ENCODE data around the gene ST3GAL5.

ST3GAL5 gene

DNA sequence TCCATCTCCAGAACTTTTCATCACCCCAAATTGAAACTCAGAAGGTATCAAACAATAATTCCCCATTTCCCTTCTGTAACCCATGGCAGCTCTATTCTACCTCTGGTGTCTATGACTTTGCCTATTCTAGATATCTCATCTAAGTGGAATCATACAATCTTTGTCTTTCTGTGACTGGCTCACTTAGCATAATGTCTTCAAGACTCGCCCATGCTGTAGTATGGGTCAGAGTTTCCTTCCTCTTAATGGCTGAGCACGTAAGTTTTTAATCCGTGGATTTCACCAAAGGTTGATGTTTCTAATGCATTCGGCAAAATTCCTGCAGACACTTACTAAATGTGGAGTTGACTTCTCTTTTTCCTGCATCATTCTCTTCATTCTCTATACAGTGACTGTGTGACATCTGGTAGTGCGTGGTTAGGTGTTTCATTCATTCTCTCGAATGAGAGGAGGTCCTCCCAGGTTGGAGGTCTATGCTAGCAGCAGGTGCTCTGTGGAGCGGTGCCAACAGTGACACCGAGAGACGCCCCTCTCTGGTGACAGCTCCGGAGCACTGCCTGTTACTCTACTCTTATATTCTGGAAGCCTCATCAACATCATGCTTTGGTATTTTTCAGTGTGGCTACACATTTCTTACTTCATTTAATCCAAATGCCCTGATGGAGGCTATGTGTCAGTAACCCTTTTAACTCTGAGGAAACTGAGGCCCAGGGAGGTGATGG, 84.9 kb downstream of the ST3GAL5 start:
- DNase-seq = no peak

DNA sequence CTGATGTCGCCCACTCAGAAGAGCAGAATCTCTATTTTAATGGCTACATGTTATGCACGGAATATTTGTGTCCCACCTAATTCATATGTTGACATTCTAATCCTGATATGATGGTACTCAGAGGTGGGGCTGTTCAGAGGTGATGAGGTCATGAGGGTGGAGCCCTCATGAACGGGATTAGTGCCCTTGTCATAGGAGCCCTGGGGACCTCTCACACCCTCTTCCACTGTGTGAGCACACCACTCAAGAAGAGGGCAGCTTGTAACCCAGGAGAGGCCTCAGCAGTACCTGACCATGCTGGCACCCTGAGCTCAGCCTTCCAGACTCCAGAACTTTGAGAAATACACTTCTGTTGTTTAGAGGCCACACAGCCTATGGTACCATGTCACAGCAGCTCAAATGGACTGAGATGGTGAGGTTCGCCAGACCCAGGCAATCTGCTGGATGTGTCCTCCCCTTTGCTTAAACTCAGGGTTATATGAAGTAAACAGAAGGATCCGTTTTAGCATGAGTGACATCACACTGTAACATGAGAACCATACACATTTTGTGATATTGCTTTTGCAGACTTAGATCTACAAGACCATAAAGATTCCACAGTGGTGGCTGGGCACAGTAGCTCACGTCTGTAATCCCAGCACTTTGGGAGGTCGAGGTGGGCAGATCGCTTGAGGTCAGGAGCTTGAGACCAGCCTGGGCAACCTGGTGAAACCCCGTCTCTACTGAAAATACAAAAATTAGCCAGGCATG, 86.3 kb downstream of the ST3GAL5 start:
- no peak for DNase-seq

DNA sequence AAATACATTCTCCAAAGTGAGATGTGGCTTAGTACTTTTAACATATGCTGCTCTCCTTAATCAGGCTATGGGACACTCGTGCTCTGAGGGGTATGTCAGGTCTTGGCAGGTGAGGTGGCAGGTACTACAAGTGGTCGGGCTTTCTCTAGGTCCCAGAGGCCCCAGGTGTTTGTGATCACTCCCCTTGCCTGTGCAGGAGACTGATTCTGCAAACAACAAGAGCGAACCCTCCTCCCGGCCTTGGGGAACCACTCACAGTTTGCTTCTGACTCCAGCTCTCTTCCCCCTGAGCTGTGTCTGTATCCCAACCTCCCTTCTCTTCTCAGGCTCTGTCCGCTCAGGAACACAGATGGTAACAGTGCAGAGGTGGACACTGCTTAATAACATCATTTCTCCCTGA, 86.9 kb downstream of the ST3GAL5 start:
- no peak for DNase-seq

DNA sequence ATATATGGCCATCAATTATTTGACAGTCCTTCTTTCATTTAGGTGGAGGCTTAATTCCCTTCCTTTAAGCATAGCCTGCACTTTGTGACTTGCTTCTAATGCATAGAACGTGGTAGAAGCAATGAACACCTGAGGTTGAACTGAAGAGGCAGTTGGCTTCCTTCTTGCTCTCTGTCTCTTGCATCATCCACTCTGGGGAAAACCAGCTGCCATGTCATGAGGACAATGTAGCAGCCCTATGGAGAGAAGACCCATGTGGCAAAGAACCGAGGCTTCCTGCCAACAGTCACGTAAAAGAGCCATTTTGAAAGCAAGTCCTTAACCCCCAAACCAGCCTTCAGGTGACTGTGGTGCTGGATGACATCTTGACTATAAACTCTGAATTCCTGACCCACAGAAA, 88.2 kb downstream of the ST3GAL5 start:
- DNase-seq = no peak

DNA sequence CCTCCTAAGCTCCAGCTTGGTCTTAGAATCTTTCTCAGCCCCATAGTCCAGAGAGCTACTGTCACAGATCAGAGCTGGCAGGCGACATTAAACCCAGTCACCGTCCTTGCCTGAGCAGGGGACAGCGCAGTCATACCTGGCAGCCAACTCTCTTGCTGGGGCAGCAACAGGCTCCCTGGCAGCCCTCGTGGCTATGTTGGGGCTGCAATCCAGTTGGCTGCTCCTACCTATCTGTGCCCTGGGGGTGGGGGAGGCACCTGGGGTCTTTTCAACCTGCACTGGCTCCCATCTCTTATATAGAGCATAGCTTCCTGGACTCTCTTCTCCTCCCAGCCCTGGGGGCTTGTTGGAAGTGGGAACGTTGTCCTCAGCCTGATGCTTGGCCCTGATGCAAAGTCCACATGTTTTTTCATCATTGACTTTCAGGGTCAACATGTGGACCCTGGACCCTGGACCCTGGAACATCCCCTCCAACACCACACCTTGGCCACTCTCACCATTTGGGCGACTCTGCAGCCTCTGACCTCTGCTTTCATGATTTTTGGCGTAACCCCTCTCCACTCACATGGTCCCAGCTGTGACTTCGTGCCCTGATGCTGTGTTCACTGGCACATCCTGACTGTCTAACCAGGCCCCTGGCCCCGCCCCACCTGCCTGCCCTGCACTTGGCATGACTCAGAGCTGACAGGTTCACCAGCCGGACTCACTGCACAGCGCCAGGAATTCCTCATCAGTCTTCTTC, 89.4 kb downstream of the ST3GAL5 start:
- DNase-seq = peak; percentile 68

DNA sequence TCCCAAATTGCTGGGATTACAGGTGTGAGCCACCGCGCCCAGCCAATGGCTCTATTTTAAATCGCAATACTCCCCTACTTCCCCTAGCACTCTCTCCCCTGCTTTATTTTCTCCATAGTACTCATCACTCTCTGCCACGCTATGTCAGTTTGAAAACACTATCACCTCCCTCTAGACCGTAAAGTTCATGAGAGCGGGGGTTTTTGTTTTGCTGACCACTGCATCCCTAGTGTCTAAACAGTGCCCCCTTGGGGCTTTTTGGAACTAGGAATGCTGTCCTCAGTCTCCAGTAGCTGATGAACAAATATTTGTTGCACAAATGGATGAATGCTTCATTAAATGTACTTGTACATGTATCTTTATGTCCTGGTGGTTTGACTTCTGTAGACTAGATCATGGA, 90.9 kb downstream of the ST3GAL5 start:
- DNase-seq = no peak

DNA sequence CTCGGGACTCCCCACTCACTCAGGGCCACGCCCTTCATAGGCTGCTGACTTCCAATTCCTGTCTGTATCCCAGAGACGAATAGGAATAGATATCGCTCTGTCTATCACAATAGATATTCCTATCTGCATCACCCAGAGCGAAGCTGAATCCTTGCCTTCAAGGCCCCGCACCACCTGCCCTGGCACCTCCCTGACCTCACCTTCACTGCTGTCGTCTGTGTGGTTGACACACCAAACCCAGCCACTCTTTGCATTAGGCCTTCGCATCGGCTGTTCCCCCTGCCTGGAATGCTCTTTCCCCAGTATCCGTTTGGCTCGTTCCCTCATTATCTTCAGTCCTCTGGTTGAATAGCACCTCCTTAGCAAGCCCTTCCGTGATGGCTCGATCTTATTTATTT, 91.5 kb downstream of the ST3GAL5 start:
- no peak for DNase-seq

DNA sequence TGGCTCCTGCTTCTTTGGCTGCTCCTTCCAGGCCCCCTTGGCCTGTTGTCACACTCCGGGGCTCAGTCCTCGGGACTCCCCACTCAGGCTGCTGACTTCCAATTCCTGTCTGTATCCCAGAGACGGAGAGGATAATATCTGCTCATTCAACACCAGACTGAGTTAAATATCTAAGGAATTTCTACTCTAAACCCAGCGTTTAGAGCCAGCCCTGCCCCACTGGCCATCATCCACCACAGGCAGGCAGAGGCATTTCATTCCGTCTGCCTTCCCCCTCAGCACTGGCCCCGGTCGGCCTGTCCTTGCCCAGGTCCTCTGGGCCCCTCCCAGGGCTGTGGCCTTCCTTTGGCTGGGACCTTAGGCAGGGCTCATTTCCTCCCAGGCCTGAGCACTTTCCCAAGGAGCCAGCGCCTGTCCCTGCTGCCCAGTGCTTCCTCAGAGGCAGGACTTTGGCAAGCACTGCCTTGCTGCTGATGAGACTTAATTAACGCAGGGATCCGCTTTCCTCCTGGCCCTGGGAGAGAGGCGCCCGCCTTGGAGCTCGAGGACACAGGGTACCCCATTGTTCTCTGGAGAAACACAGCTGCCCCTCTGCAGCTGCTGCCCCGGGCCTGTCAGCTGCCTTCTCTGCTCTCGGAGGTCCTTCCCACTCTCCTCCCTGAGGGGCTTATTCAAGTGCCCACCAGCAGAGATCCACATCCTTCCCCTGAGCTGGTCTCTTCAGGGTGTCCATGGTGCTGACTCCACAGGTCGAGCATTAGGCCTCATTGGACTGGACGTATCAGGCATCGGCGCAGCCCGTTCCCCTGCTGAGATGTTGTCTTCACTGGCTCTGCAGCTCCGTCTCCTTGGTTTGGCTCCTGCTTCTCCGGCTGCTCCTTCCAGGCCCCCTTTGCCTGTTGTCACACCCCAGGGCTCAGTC, 92.2 kb downstream of the ST3GAL5 start:
- no peak for DNase-seq

DNA sequence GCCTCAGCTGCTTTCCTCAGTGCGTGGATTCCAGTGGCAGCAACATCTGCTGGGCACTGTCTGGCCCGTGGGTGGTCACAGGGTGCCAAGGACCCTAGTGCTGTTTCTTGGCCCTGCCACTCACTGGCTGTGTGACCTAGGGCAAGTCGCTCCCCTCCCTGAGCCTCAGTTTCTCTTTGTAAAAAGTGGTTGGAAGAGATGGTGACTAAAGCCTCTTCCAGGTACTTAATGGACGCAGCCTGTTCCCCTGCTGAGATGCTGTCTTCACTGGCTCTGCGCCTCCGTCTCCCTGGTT, 92.8 kb downstream of the ST3GAL5 start:
- DNase-seq = no peak

DNA sequence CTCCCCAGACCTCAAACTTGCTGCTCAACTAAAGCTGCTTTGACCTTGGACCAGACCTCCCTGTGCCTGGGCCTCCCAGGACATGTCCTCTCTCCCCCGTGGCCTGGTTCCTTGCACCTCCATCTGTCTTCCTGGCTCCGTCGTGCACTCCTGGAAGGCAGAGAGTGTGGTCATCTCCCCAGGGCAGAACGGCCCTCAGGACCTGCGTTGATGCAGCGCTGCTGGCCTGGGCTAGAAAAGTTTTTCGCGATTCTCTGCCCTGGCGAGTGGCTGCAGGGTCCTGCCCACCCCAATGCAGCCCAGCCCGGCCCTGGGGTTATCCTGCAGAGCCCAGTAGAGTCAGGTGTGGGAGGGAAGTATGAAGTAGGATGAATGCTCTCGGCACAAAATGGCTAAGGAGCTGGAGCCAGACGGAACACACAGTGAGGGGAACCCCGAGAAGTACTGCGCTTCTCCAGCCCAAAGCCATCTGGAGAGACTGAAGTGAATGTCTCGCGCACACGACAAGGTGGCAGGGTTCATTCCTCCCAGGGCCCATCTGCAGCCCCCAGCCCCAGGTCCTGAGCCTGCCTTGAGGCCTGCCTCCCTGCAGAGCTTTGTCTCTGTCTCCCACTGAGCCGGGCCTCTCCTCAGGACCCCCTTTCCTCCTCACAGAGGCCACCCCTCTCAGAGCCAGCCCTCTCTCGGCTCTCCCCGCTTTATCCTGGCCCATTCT, 93.3 kb downstream of the ST3GAL5 start:
- no peak for DNase-seq

DNA sequence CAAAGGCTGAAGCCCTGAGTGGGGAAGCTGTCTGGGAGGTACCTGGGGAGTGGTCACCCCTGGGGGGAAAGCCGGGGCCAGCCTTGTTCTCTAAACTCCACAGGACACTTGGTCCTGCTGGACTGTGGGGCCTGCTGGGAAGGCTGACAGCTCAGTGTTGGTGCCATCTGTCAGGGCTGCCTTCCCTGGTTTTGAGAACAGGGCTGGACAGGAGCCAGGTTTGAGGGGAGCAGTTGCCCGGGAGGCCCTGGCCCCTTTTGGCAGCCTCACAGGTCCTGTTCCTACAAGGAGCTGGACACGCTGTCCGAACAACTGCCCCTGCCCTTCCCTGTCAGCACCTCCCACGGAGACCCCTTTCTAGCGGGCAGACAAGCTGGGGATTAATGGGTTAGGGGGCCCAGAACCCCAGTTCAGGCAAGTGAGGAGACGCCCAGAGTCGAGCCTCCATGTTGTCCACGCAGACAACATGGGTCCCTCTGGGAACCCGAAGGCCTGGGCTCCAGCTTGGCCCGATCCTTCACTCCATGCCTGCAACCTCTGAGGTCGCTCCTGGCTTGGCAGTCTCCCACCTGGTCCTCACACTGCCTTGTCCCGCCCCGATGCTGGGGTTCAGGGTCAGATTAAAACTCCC, 94.2 kb downstream of the ST3GAL5 start:
- DNase-seq = no peak

DNA sequence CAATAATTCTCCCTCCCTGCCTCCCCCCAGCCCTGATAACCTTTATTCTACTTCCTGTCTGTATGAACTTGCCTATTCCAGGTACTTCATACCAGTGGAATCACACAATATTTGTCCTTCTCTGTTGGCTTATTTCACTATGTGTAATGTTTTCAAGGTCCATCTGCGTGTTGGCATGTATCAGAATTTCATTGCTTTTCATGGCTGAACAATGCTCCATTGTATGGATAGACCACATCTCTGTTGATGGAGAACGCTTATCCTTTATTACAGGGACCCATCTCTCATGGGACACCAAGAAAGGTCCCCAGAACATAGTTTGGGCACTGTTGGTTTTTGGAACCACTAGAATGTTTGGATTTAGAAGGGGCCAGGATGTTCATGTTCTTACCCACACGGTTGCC, 94.8 kb downstream of the ST3GAL5 start:
- no peak for DNase-seq

DNA sequence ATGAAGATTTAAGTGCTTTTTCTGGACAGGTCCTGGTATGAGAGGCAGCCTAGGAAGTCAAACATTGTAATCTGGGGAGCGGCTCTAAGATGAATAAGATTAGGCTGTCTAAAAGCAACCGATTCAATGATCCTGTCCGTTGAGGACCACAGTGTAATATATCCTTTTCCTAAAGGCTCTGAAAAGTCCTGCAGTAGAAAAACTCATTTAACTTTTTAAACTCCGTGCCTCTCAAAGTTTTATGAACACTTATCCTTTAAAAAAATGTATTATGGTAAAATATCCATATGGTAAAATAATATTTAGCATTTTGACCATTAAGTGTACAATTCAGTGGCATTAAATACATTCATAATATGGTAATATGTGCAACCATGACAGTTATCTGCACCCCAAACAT, 95.2 kb downstream of the ST3GAL5 start:
- no peak for DNase-seq

DNA sequence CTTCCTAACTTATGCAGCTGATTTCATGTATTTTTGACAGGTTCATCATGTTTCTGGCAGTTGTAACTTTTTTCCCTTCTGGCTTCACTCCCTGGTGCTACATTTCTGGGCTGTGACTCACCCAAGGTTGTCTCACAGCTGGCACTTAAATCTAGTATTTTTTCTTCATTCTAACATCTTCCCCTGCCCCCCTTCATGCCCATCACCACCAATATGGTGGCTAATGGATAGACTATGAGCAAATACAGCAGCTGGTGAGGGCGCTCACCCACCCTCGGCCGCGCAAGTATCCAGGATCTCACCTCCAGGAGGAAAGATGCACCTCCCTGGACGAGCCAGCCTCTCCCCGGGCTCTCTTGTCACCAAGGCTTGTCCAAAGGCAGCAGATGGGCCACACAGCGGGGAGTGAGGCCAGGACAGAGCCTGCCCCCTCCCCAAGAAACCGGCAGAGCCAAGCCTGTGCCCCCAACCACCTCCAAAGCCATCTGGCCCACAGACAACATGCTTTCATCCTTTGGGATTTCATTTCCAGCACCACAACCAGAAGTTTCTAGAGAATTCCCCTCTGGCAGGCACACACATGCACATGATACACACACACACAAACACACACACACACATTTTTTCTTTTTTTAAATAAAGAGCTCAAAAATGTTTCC, 95.9 kb downstream of the ST3GAL5 start:
- no peak for DNase-seq

DNA sequence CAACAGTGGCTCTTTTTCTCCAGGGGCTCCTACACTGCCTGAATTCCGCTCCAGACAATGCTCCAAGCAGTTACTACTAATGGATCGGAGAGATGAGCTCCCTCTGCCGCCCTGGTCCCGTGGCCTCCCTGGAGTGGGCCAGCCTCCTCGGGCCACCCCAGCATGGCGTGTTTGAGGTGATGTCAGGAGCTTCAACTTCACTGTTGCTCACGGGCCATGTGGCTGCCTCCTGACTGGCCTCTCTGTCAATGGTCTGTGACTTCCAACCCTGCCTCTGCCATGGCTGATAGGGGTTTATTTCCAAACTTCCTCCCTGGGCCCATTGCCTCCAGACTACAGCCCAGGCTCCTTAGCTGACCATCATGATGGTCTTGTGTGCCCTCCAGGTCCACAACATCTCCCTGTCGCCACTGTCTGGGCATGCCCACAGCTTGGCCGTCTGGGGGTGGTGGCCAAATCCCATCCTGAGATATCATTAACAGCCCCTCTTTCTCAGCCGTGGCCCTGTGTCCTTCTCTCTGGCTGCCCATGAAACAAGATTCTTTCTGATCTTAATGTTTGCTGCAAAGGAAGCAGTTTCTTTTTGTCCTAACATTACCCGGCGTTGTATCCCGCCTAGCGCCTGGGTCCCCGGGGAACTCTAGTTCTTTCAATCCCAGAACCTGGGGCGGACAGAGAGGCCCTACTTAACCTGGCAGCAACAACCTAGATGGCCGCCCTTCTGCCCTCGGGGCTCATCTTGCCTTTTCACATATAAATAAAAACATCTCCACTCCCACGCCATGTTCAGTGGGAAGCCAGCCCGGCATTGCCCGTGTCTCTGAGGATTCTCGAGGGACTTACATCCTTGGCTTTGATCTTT, 96.9 kb downstream of the ST3GAL5 start:
- no peak for DNase-seq

DNA sequence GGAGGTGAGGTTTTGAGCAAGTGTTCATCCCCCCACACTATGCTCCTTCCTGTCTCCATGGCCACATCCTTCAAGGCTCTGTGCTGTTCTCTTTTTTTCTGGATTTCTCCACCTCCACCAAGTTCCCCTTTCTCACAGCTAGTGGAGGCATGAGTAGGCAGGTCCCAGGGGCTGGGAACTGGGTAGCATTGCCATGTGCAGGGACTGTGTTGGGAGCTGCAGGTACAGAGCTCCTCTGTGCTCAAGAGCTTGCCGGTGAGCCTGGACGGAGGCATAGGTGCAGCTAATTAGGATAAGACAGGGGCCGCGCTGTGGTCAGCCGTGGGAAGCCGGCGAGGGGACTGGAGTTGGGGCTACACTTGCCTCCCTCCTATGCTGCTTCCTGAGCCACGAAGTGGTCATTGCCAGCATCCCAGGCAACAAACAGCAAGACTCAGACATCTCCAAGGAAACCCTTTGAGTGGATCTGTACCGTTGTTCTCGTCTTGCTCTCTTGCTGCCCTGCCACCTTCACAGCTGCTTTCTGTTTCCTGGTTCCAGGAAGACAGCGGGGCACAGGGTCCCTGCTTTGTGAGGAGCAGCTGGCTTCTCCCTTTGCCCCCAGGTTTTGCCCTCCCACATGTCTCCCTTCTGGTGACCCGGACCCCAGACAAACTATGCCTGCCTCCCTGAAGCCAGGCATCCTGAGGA, 98.1 kb downstream of the ST3GAL5 start:
- no peak for DNase-seq

DNA sequence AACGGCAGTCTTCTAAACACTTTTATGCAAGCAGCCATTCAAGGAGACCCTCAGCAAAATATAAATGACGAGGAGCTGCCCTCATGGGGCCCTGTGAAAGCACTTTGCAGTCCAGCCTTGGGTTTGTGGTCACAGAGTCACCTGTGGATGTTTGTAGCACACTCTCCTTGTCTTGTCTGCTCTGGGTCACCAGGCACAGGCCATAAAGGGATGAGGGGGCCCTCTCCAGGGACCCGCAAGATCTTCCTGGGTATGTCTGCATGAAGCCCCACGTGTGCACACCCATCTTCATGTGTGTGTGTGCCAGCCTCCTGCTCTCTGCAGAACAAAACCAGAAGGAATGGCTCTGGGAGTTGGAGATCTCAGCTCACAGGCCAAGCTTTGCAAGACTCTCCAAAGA, 98.8 kb downstream of the ST3GAL5 start:
- no peak for DNase-seq

DNA sequence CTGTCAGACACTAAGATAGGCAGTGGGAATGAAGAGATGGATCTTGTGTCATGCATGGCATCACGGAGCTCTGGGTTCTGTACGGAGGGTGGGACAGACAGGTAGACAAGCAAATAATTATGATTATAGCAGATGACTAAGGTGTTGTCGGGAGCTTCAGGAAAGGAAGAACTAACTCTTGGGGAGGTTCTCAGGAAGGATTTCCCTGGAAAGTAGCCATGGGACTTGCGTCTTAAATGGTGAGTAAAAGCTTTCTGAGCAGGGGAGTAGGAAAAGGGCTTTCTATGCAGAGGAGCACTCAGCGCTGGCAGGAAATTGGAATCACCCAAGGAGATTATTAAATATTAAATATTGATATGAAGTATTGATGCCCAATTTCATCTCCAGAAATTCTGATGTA, 99.5 kb downstream of the ST3GAL5 start:
- no peak for DNase-seq

DNA sequence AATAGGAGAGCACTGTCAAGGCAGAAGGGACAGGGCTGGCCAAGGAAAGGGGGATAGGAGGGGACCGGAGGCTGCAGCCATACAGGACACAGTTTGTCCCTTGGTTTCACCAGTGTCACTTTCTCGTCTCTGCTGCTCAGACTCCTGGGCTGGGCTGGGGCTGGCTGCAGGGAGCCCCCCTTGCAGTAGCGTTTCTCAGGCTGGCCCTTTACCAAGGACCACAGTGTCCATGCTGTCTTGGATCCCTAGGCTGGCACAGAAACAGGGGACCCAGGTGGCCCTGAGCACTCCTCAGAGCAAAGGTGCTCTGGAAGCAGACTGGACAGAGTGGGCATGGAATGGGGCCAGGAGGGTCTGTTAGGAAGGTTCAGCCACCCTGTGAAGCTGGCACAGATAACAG, 100.2 kb downstream of the ST3GAL5 start:
- no peak for DNase-seq

DNA sequence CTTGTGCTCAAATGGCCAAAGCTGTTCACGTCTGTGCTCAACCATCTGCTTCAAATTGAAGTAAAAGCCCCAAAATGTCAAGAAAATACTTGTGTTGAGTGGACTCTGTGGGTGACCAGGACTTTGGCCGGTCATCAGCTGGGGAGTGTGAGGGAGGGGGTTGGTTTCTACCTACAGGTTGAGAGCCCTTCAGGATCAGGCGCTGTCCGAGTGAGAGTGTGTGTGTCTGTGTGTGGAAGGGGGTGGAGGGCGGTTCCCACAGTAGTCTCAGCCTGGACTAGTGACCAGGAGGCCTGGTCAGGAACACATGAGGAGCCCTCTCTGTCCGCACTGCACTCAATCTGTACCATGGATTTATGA, 100.8 kb downstream of the ST3GAL5 start:
- no peak for DNase-seq
